NCI-H187 (cell line): ENCODE data around the gene PACS1.
A peak's percentile ranks its signal among the peaks of the same experiment; 100 is the strongest.
"Not testable (repeated sequence)": the region's sequence is repeated elsewhere in the genome, so short reads cannot be mapped to it uniquely, and the experiment has no call there.

Source experiments
- DNase-seq, 2 experiments: peaks; one replicate each; lab custom pipeline; 2025; lab: John Stamatoyannopoulos, UW

The PACS1 gene

DNA sequence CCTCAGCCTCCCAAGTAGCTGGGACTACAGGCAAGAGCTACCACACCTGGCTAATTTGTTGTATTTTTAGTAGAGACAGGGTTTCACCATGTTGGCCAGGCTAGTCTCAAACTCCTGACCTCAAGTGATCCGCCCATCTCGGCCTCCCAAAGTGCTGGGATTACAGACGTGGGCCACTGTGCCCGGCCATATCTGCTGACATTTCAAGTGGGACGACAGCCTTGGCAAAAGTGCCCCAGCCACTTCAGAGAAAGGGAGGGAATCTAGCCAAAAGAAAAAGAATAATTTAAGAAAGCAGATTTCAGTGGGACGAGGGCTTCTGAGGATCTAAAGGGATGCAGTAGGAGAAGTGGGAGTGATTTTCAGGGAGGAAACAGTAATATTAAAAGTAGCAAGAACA, 183.0 kb downstream of the PACS1 start:
- not testable (repeated sequence) for DNase-seq

DNA sequence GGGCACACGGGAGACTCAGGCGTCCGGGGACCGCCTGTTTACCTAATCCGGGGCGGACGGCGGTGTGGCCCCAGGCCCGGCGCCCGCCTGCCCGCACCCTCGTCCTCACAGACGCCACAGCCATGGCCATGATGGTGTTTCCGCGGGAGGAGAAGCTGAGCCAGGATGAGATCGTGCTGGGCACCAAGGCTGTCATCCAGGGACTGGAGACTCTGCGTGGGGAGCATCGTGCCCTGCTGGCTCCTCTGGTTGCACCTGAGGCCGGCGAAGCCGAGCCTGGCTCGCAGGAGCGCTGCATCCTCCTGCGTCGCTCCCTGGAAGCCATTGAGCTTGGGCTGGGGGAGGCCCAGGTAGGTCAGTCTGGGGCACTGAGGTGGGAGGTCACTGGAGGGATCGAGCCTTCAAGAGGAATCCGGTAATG, 188.4 kb downstream of the PACS1 start:
- DNase-seq: no peak

DNA sequence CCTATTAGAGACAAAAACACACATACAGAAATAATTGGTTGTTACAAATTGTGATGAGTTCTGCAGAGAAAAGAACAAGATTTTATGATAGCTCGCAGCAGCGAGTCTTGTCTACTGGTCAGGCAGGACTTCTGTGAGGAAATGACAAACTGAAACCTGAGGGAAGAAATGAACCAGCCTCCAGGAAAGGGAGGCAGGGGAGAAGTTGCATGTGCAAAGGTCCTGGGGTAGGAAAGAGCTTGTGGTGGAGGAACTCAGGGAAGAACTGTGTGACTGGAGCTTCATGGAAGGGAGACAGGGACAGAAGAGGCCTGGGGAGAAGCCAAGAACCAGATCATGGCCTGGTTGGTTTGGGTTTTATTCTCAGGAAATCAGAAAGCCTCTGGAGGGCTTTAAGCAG, 189.2 kb downstream of the PACS1 start:
- DNase-seq: no peak

DNA sequence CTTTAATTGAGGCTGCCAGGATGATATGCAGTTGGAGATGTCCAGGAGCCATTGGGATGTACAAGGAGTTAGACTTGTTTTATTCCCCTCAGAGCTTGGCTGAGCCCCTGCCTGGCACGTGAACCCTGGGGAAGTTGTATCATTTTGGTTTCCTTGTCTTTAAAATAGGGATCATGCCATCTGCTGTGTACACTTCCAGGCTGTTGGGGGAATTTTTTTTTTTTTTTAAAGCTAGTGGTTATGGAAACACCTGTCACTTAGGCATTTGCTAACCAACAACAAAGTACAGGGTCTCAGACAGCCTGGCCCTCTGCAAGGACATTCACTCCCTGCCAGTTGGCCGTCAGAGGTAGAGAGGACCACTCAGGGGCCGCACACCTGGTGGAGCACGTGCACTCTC, 189.9 kb downstream of the PACS1 start:
- DNase-seq: no peak

DNA sequence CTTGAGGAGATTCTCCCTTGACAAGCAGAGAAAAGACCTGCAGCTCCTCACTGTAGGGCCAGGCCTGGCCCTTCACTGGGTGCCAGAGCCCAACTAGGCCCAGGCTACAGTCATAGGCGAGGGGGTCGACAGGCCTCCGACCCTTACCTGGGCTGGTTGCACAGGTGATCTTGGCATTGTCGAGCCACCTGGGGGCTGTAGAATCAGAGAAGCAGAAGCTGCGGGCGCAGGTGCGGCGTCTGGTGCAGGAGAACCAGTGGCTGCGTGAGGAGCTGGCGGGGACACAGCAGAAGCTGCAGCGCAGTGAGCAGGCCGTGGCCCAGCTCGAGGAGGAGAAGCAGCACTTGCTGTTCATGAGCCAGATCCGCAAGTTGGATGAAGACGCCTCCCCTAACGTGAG, 191.5 kb downstream of the PACS1 start:
- DNase-seq: no peak

DNA sequence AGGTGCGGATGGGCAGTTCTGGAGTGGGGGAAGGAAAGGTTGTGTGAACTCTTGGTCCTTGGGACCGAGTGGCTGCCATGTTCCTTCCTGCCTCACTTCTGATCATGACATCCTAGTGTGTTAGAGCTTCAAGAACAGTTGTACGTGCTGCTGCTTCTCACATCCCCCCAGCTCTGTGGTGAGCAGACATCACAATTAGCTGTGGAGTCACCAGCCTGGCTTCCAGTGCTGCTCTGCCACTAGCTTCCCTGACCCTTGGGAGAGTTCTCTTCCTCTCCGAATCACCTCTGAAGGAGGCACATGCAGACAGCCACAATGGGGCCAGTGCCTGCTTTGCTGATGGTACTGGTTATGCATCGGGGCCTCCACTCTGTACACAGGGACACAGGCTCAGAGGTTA, 192.1 kb downstream of the PACS1 start:
- DNase-seq: no peak

DNA sequence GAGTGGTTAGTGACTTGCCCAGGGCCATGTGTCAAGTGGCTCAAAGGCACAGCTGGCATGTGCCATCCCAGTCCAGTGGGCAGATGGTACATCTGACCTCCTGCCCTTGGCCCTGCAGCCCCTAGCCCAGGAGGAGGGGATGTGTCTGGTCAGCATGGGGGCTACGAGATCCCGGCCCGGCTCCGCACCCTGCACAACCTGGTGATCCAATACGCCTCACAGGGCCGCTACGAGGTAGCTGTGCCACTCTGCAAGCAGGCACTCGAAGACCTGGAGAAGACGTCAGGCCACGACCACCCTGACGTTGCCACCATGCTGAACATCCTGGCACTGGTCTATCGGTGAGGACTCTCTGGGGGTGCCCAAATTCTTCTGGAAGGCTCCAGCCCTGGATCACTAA, 192.6 kb downstream of the PACS1 start:
- no peak for DNase-seq

DNA sequence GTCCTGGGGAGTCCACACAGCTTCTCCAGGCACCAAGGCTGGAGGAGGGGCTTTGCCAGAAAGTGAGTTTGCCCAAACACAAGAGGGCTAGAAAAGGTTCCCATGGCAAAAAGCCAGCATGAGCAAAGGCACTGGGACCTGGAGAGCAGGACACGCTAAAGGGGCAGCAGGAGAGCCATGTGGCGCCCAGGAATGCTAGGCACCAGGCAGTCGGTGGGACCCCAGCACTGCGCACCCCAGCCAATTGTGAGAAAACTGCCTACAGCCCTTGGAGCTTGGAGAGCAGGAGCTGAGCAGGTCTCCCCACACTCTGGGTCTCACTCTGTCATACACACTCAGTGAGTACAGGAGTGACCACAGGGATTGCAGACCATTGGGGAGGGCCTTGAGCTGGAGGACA, 193.2 kb downstream of the PACS1 start:
- DNase-seq: no peak

DNA sequence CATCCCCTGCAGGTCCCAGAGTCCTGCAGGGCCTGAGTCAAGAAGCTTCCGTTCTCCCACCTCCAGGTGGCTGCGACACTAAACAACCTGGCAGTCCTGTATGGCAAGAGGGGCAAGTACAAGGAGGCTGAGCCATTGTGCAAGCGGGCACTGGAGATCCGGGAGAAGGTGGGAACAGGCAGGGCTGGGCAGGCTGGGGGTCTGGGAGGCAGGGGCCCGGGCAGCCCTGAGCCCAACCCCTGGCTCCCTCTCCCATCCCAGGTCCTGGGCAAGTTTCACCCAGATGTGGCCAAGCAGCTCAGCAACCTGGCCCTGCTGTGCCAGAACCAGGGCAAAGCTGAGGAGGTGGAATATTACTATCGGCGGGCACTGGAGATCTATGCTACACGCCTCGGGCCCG, 193.7 kb downstream of the PACS1 start:
- no peak for DNase-seq

DNA sequence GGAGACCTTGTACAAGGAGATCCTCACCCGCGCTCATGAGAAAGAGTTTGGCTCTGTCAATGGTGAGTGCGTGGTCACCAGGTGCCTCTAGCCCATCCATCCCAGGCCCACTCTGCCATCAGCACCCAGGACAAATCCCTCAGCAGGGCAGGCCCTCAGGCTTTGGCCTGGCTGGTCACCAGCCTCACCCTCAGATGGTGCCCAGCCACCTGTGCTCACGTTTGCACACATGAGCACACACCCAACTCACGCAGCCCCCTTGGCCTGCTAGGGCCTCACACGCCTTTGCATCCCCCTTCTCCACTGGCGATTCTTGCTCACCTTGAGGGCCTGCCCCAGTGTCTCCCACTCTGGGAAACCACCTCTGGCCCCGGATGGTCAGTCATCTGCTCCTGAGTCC, 194.3 kb downstream of the PACS1 start:
- no peak for DNase-seq

DNA sequence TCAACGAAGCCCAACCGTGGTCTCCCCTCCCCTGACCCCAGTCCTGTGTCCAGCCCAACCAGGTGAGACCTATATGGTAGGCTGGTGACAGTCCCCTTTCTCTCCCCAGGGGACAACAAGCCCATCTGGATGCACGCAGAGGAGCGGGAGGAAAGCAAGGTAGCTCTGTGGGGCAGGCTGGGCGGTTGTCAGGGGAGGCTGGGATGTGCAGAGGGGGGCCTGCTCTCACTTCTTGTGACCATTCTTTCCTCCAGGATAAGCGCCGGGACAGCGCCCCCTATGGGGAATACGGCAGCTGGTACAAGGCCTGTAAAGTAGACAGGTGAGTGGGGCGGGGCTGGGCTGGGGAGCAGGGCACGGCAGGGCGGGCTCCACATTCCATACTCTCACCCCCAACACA, 194.8 kb downstream of the PACS1 start:
- no peak for DNase-seq

DNA sequence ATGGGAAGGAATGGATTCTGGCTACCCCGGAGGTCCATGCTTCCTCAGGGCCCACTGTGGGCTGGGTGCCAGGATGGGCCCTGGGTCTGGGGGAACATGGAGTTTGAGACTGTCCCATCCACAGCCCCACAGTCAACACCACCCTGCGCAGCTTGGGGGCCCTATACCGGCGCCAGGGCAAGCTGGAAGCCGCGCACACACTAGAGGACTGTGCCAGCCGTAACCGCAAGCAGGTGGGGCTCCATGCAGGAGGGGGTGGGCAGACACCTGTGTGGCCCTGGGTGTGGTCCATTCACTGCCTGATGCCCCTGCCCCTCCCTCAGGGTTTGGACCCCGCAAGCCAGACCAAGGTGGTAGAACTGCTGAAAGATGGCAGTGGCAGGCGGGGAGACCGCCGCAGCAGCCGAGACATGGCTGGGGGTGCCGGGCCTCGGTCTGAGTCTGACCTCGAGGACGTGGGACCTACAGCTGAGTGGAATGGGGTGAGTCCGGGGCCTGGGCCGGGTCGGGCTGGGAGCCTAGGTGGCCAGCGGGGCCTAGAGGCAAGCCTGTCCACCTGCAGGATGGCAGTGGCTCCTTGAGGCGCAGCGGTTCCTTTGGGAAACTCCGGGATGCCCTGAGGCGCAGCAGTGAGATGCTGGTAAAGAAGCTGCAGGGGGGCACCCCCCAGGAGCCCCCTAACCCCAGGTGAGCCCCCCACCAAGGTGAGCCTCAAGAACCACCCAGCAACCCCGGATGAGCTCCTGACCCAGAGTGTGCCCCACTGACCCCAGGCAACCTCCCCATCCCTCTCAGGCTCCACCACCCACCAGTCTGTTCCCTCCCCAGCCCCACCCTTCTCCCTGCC, 195.7 kb downstream of the PACS1 start:
- no peak for DNase-seq

DNA sequence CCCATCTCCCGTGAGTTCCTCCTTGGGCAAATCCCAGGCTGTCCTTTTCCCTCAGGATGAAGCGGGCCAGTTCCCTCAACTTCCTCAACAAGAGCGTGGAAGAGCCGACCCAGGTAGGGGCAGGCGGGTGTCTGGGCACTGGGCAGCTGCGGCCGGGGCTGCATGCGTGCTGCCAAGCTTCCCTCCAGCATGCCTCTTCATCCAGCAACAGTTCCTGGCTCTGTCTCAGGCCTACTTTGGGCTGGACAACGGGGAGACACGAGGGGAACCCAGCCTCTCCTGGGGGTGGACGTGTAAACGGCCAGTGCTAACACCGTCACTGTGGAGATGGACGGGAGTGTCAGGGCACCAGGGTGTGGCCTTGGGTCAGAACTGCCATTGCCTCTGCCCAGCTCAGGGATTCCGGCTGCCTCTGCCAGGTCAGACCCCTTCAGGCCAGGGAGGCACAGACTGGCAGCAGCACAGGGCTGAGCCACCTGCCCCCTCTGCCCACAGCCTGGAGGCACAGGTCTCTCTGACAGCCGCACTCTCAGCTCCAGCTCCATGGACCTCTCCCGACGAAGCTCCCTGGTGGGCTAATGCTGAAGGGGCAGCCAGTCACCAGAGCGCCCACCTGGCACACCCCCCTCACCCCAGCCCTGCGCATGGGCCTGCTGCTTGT, 196.4 kb downstream of the PACS1 start:
- no peak for DNase-seq

DNA sequence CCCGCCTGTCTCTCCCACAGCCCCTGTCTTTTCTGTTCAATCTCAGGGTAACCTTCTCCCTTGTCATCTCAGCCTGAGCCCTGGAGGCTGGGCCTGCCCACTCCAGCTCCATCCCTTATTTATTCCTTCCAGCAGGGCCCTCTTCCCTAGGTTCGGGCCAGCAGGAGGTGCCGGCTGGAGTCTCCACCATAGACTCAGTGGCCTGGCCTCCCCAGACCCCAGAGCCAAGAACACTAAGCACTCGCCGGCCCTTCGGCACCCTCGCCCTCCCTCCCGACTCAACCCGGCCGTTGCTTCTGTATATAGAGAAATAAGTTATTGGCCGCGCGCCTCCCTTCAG, 196.9 kb downstream of the PACS1 start:
- DNase-seq: no peak

DNA sequence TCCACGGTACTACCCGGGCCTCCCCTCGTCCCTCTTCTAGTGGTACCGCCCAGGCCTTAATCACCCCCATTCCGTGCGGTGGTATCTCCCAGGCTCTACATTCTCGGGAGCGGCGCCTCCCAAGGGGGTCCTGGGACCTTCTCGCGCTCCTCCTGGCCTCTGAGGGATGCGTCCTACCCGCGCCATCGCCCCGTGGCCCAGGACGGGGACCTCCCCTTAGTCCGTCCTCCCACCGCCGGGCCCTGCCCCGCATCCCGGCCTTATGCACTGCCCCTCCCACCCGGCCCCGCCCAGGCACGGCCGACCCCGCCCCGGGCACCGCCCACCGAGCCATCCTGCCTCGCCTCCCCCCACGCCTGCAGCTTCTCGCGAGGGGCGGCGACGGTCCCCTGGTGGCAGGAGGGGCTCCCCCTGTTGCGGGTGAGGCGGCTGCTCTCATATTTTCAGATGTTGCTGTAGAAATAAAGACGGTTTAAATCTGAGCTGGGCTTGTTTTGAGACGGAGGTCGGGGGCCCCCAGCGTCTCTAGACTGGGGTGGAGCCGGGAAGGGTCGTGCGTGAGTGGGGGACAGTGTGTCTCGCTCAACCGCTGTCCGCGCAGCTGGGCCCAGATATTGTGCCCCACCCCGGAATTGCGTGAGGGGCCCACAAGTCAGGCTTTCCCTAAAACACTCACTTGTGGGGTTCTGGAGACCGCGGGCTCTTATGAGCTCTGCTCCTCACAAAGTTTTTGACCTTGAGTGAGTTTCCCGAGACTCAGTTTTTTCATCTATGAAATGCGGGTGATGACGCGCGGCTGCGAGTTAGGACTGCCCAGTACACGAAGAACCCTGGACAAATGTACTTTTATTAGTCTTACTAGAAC, 197.5 kb downstream of the PACS1 start:
- peak; percentile 30 to 43 for DNase-seq

DNA sequence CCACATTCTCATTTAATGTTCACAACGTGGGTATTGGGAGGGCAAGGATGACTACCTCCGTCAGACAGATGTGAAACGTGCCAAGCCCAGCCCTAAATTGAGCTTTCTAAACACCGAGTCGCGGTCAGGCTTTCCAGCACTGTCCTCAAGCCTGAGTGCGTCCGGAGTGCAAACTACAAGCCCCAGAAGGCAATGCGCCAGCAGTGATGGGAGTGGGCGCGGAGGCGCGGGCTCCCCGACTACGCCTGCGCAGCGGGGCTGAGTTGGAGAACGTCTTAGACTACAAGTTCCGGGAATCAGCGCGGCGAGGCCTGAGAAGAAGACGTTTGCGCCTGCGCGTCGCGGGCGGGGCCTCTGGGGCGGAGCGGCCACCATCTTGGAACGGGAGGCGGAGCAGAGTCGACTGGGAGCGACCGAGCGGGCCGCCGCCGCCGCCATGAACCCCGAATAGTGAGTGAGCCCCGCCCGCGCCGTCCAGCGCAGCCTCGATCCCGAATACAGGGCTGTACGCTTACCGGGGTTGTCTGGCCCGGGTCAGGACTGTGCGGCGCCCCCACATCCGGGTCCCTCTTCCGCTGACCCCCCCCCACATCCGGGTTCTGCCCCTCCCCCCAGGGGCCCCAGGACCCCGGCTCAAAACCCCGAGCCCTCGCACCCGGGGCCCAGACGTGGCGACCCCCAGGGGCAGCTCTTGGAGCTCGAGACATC, 198.3 kb downstream of the PACS1 start, which contains the start of gene RAB1B:
RAB1B (plus strand) TSS at position 396 of the 708 bp plus-strand sequence; CDS start at position 437, 41 bp downstream.
- DNase-seq: peak; percentile 97 to 98

DNA sequence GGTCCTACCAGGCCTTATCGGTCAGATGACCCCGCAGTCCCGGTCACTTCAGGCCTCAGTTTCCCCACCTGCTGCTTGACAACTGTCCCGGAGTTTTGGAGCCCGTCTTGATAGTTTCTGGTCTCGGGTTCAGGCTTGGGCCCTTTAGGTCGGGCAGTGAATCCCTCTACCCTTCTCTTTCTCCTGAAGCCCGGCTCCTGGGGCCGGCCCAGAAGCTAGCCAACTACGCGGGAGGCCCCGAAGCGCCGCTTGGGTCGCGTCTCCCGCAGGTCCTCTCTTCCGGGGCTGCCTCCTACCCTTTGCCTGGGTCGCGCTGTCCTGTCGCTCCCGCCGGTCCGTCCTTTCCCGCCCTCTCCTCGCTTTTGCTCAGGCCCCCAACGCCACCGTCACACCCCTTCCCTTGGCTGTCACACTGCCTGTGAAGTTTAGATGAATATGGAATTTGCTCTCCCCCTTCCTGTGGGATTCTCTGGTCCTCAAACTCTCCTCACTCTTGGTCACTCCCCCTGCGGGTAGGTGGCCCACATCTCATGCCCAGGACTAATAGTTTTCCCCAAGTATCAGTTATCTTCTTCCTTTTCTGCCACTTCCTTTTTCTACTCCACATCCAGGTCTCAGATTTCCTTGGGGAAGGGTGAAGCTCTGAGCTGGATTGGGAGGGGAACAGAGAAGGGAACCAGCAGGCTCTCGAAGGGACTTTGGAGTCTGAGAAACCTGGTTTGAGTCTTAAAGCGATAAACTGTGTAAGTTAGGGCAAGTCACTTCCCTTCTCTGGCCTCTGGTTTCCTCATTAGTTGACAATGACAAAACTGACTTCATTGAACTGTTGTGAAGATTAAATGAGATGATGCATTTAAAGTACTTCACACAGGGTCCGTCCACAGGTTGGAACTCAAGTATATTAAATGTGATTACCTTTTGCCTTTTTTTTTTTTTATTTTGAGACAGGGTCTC, 199.2 kb downstream of the PACS1 start:
- DNase-seq: no peak

DNA sequence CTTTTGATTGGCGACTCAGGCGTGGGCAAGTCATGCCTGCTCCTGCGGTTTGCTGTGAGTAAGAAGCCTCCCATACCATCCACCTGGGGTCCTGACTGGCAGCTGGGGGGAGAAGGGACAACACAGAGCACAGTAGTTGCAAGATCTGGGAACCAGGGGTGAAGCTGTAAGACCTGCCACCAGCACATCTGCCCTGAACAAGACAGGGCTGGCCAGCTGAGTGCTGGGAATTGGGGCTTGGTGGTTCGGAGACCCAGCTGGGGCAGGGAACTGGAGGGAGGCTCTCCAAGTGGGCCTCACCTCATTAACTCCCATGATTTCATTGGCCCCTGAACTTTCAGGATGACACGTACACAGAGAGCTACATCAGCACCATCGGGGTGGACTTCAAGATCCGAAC, 201.7 kb downstream of the PACS1 start:
- DNase-seq: no peak

DNA sequence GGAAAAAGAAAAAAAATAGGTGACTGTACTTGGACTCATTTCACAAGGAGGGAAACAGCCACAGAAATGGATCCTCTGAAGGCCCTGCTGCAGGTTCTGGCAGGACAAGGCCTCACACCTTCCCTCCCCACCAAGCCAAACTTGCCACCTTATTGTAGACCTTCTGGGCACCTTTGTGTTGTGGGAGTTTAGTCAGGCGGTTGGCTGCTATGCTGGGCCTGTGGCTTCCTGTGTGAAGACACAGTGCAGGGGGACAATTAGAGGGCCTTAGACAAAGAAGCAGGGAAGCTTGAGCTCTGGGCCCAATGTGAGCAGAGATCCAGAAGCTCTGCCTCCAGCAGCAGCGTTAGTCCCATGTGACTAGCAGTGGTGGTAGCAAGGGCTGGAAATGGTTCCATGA, 202.5 kb downstream of the PACS1 start:
- DNase-seq: no peak

DNA sequence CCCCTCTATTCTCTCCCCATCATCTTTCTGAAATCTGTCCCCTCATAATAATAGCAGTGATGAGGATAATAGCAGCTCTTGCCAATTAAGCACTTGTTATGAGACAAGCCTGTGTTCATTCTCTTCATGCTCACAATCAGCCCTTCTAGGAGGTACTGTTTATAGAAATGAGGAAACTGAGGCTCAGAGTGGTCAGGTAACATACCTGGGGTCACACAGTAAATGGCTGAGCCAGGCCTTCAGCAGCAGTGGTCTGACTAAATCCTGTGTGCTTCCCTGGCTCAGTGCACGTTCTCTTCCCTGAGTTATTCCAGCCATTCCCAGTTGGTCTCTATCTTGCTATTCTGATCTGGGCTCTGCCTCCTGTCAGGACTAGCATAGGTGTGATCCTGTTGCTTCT, 204.1 kb downstream of the PACS1 start:
- no peak for DNase-seq

DNA sequence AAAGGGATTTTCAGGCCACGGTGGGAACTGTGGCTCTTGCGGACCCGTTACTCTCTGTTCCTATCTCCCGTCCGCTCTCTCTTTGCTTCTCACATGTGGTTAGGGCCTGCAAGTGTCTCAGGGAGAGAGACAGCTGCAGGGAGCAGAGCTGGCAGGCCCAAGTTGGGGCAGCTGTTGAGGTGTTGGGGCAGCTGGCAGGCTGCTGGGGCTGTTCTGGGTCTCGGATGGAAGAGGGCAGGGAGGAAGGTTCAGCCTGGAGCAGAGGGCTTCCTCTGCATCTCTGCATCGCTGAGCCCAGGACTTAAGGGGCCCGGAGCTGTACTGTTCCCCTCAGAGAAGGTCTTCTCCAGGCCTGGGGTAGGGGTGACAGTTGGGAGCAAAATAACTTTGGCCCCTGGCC, 205.3 kb downstream of the PACS1 start:
- DNase-seq: no peak
